Measurements from ENCODE around the gene C4BPA.

GRCh38 chr1:207115269-207115668, 11.2 kb downstream of the C4BPA start:
- no peak for TF ChIP-seq MAX (IDR thresholded peaks at IDR 0.05)
- no peak for TF ChIP-seq FOXM1 (IDR thresholded peaks at IDR 0.05; ENCODE audit: borderline replicate concordance, low read depth)
- no peak for TF ChIP-seq TAF1 (IDR thresholded peaks at IDR 0.05; ENCODE audit: low read depth)
- no peak for TF ChIP-seq REST (IDR thresholded peaks at IDR 0.05; ENCODE audit: low read depth)
- no peak for TF ChIP-seq EP300 (IDR thresholded peaks at IDR 0.05; ENCODE audit: borderline replicate concordance)
- TF ChIP-seq YY1 (IDR thresholded peaks at IDR 0.05; ENCODE audit: low read depth) = no peak
- TF ChIP-seq TCF12 (IDR thresholded peaks at IDR 0.05; ENCODE audit: low read depth) = no peak
- TF ChIP-seq EGR1 (IDR thresholded peaks at IDR 0.05) = no peak
- no peak for TF ChIP-seq ZBTB7A (IDR thresholded peaks at IDR 0.05; ENCODE audit: low read depth)
- no peak for TF ChIP-seq CEBPB (IDR thresholded peaks at IDR 0.05)
- no peak for TF ChIP-seq USF1 (IDR thresholded peaks at IDR 0.05)
- TF ChIP-seq NFIC (IDR thresholded peaks at IDR 0.05) = no peak

All from Ishikawa (cell line).